HepG2 (cell line): ENCODE data around the gene GATD1. TPM values are rescaled to one million over a fixed set of nuclear protein-coding genes. Genes with fewer than 3 reads are reported as not detected.

Experiments
- AGO1 ChIP-seq: fragments of 200-400 bp; formaldehyde crosslinking; IDR thresholded peaks from 2 replicates; pipeline ENCODE4 v1.6.1; 2017; ENCODE audit warnings: mild to moderate bottlenecking, low read depth, low read length, moderate library complexity; ENCODE audit not compliant: poor library complexity, severe bottlenecking
- MED8 ChIP-seq: sonication (generic); formaldehyde crosslinking; IDR thresholded peaks from 2 replicates; pipeline ENCODE4 v1.8.1; 2023; ENCODE audit warnings: mild to moderate bottlenecking, missing genetic modification reagents; ENCODE audit not compliant: insufficient replicate concordance
- MTF2 ChIP-seq: sonication (generic); formaldehyde crosslinking; IDR thresholded peaks from 2 replicates; pipeline ENCODE4 v1.5.0; 2020; ENCODE audit warnings: missing genetic modification reagents, borderline replicate concordance
- ZIK1 ChIP-seq: sonication (generic); formaldehyde crosslinking; IDR thresholded peaks from 2 replicates; pipeline ENCODE4 v1.5.0; 2020; ENCODE audit warnings: mild to moderate bottlenecking, low read depth, missing genetic modification reagents, borderline replicate concordance
- ZNF407 ChIP-seq: sonication (generic); formaldehyde crosslinking; IDR thresholded peaks from one replicate; pipeline ENCODE4 v1.5.1; 2020; ENCODE audit warnings: mild to moderate bottlenecking, missing genetic modification reagents; ENCODE audit errors: not compliant biosample characterization
- ZNF468 ChIP-seq: sonication (generic); formaldehyde crosslinking; IDR thresholded peaks from 2 replicates; pipeline ENCODE4 v1.8.0; 2022; ENCODE audit warnings: mild to moderate bottlenecking, moderate library complexity, missing genetic modification reagents
- ZUFSP ChIP-seq: sonication (generic); formaldehyde crosslinking; IDR thresholded peaks from 2 replicates; pipeline ENCODE4 v1.9.0; 2021; ENCODE audit warnings: missing genetic modification reagents, mild to moderate bottlenecking, borderline replicate concordance
- polyA plus RNA-seq, 8 experiments: library from polyadenylated mRNA; depleted of rRNA in 3 of 8; stranded (reverse) in 7 of 8; unstranded in 1 of 8; fragments of >200 nt; fragmentation: Illumina TruSeq in 4 of 8; extraction: Trizol in 4 of 8; gene quantifications; 2 replicates each; pipeline versions ENCODE4 v1.2.1 to v1.2.3, GENCODE V29; 2011 to 2016; ENCODE audit warnings: low read depth in 4 of 8, missing spikeins in 1 of 8, mixed read lengths in 1 of 8; ENCODE audit not compliant: insufficient read depth in 1 of 8
- total RNA-seq, 5 experiments: library from RNA; depleted of rRNA; stranded (reverse); fragments of >200 nt; fragmentation: Illumina TruSeq; extraction: Trizol; gene quantifications; 2 replicates each; pipeline ENCODE4 v1.2.3, GENCODE V29; 2016; ENCODE audit warnings: low read depth in 1 of 5

GATD1 gene
- total and polyA plus RNA-seq, 2 of the 13 experiments (the other 11 are each of a cell fraction or from before 2014, with no cell fraction given) = 31.3 to 60.5 TPM

DNA sequence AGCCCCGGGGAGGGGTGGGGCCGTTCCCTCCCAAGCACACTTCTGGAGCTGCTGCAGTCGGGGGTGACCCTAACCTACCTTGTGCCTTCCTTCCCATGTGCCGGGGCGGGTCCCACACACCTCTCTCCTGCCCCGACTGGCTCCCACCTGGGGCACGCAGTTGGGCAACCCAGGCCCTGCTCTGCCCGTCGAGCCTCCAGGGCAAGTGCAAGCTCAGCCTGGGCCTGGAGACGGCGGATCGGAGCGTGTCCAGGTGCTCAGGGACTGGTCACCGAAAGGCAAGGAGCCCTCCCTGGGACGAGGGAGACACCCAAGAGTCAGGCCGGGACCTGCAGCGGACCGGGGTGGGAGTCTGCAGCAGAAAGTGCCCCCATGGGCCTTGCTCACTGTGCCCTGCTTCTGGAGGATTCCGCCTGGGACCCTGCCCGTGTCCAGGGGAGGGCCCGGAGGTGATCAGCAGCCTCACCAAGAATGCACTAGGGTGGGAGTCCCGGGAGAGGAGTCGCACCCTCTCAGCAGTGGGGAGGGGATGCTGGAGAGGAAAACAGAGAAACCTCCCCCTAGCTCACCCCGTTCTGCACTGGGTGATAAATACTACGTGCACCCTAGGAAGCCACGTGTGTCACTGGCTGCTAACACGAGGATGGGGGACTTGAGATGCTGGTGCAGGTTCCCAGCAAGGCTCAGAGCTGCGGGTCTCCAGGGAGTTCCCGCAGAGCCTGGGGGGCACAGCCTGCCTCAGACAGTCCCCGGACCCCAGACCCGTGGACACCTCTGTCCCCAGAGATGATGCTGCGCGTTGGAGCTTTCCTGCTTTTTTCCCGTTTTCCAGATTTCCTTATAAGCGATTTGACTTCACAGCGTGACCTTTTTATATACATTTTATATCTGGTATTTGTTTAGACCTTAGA is 5.2 kb upstream of the GATD1 start (continued):
- peak; percentile 17 for TF ChIP-seq ZNF407 (CRISPR knock-in tag)
- TF ChIP-seq ZNF468 = no peak
- no peak for TF ChIP-seq MTF2
- no peak for TF ChIP-seq ZIK1 (CRISPR knock-in tag)
- TF ChIP-seq ZUFSP = no peak
- TF ChIP-seq MED8 (CRISPR knock-in tag) = no peak
- TF ChIP-seq AGO1 = peak; percentile 61
